Measurements from ENCODE around the gene EEIG2.

DNA sequence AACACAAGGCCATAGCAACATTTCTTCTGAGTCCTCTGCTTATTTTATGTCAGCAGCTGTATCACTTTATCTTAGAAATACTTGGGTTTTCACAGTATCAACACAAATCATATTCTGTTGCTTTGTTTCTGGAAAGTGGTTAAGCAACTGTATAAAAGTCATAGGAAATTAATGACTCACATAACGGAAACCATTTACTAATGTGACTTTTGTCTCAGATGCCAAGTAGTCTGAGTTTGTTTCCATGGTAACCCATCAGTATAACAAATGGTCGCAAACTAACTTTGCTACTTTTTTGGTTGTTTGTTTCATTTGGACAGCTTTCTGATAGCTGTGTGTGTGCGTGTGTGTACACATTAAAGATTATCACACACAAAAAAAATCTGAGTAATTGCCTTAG lies 31.1 kb downstream of the EEIG2 start:
- TF ChIP-seq ZNF707 (CRISPR knock-in tag; conservative IDR thresholded peaks at IDR 0.05) (no peak), ARID2 (IDR thresholded peaks at IDR 0.05) (no peak), NFRKB (IDR thresholded peaks at IDR 0.05; ENCODE audit: low read depth) (no peak)
- TF ChIP-seq, protein P1, sequence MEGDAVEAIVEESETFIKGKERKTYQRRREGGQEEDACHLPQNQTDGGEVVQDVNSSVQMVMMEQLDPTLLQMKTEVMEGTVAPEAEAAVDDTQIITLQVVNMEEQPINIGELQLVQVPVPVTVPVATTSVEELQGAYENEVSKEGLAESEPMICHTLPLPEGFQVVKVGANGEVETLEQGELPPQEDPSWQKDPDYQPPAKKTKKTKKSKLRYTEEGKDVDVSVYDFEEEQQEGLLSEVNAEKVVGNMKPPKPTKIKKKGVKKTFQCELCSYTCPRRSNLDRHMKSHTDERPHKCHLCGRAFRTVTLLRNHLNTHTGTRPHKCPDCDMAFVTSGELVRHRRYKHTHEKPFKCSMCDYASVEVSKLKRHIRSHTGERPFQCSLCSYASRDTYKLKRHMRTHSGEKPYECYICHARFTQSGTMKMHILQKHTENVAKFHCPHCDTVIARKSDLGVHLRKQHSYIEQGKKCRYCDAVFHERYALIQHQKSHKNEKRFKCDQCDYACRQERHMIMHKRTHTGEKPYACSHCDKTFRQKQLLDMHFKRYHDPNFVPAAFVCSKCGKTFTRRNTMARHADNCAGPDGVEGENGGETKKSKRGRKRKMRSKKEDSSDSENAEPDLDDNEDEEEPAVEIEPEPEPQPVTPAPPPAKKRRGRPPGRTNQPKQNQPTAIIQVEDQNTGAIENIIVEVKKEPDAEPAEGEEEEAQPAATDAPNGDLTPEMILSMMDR (IDR thresholded peaks at IDR 0.05 in 2 of 3, conservative IDR thresholded peaks at IDR 0.05 in 1 of 3; ENCODE audit: insufficient read depth in 2 of 3, low read depth in 1 of 3, low read length in 3 of 3), result no peak
- TF ChIP-seq, protein P2, sequence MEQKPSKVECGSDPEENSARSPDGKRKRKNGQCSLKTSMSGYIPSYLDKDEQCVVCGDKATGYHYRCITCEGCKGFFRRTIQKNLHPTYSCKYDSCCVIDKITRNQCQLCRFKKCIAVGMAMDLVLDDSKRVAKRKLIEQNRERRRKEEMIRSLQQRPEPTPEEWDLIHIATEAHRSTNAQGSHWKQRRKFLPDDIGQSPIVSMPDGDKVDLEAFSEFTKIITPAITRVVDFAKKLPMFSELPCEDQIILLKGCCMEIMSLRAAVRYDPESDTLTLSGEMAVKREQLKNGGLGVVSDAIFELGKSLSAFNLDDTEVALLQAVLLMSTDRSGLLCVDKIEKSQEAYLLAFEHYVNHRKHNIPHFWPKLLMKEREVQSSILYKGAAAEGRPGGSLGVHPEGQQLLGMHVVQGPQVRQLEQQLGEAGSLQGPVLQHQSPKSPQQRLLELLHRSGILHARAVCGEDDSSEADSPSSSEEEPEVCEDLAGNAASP (IDR thresholded peaks at IDR 0.05), result no peak

Data from K562 (cell line).